Endothelial cell (in vitro differentiated cells): ENCODE measurements around the gene TP53BP1. TPM values are rescaled to one million over a fixed set of nuclear protein-coding genes. Genes with fewer than 3 reads are reported as not detected.

Experiments used
- DNase-seq: peaks from one replicate; pipeline ENCODE4 v3.0.0; 2021; ENCODE audit warnings: low spot score
- H3K27ac Mint-ChIP-seq: one replicate; pipeline ENCODE4 v1.8.0; 2021; ENCODE audit warnings: mixed read lengths, inconsistent platforms; ENCODE audit not compliant: unreplicated experiment
- H3K27me3 Mint-ChIP-seq: one replicate; pipeline ENCODE4 v1.8.0; 2021; ENCODE audit warnings: mild to moderate bottlenecking, moderate library complexity, mixed read lengths, inconsistent platforms; ENCODE audit not compliant: unreplicated experiment
- H3K36me3 Mint-ChIP-seq: one replicate; pipeline ENCODE4 v1.8.0; 2021; ENCODE audit warnings: mild to moderate bottlenecking, low read depth, mixed read lengths, inconsistent platforms; ENCODE audit not compliant: unreplicated experiment
- H3K4me1 Mint-ChIP-seq: one replicate; pipeline ENCODE4 v1.8.0; 2021; ENCODE audit warnings: mild to moderate bottlenecking, mixed read lengths, inconsistent platforms; ENCODE audit not compliant: unreplicated experiment
- H3K4me3 Mint-ChIP-seq: one replicate; pipeline ENCODE4 v1.8.0; 2021; ENCODE audit warnings: mild to moderate bottlenecking, mixed read lengths, inconsistent platforms; ENCODE audit not compliant: unreplicated experiment
- H3K9me3 Mint-ChIP-seq: one replicate; pipeline ENCODE4 v1.8.0; 2021; ENCODE audit warnings: mixed read lengths, inconsistent platforms; ENCODE audit not compliant: unreplicated experiment
- CTCF ChIP-seq: fragments of 200-600 bp; sonication (generic); IDR thresholded peaks from one replicate; pipeline ENCODE4 v1.5.0; 2021; ENCODE audit warnings: antibody characterized with exemption; ENCODE audit not compliant: unreplicated experiment
- total RNA-seq: library from RNA; stranded (reverse); fragmentation: NEBNext Ultra II Directional; extraction: Animal tissue kit (Norgen Biotek cat#: 25700); gene quantifications from one replicate; pipeline ENCODE4 v1.2.1, GENCODE V29; 2021; ENCODE audit not compliant: unreplicated experiment

TP53BP1 gene
- total RNA-seq, 1 donor from 2014 or later, result 97.5 TPM

- peak overlapping the region; percentile 9 for H3K27ac Mint-ChIP-seq
- H3K4me3 Mint-ChIP-seq, result no peak overlapping the region
- peaks cover 28% of the 10 kb centered on the region for H3K36me3 Mint-ChIP-seq
- peaks cover 3% of the 10 kb centered on the region for H3K9me3 Mint-ChIP-seq
- no peak for TF ChIP-seq CTCF
- DNase-seq, result no peak
- peaks cover 2% of the 10 kb centered on the region for H3K27me3 Mint-ChIP-seq
- peaks cover 16% of the 10 kb centered on the region for H3K4me1 Mint-ChIP-seq
These were observed 3.8 kb downstream of the TP53BP1 start for GRCh38 chr15:43489191-43489590.

GRCh38 chr15:43488790-43489189 lies 4.2 kb downstream of the TP53BP1 start:
- Mint-ChIP-seq H3K4me3 (no peak overlapping the region), H3K9me3 (peaks cover 3% of the 10 kb centered on the region), H3K36me3 (peaks cover 30% of the 10 kb centered on the region)

GRCh38 chr15:43487271-43487895 lies 5.6 kb downstream of the TP53BP1 start:
- H3K36me3 Mint-ChIP-seq, result peaks cover 30% of the 10 kb centered on the region
- TF ChIP-seq CTCF, result no peak
- no peak overlapping the region for H3K27ac Mint-ChIP-seq
- peaks cover 16% of the 10 kb centered on the region for H3K4me1 Mint-ChIP-seq
- no peak for DNase-seq
- no peaks in the 10 kb centered on the region for H3K9me3 Mint-ChIP-seq
- peaks cover 2% of the 10 kb centered on the region for H3K27me3 Mint-ChIP-seq
- no peak overlapping the region for H3K4me3 Mint-ChIP-seq

More at GRCh38 chr15:43488790-43489189, 4.2 kb downstream of the TP53BP1 start:
- no peak for DNase-seq
- H3K27ac Mint-ChIP-seq, result peak overlapping the region; percentile 9
- peaks cover 16% of the 10 kb centered on the region for H3K4me1 Mint-ChIP-seq
- H3K27me3 Mint-ChIP-seq, result peaks cover 2% of the 10 kb centered on the region
- TF ChIP-seq CTCF, result no peak

- no peak overlapping the region for H3K27ac Mint-ChIP-seq
- no peak for TF ChIP-seq CTCF
- peaks cover 5% of the 10 kb centered on the region for H3K4me1 Mint-ChIP-seq
- no peak for DNase-seq
- peaks cover 2% of the 10 kb centered on the region for H3K27me3 Mint-ChIP-seq
- H3K9me3 Mint-ChIP-seq, result no peaks in the 10 kb centered on the region
- H3K36me3 Mint-ChIP-seq, result peaks cover 28% of the 10 kb centered on the region
- H3K4me3 Mint-ChIP-seq, result no peak overlapping the region
These were observed 8.5 kb downstream of the TP53BP1 start for GRCh38 chr15:43484455-43484854.

GRCh38 chr15:43483297-43484128 lies 9.4 kb downstream of the TP53BP1 start:
- Mint-ChIP-seq H3K9me3 (no peaks in the 10 kb centered on the region), H3K27me3 (peaks cover 2% of the 10 kb centered on the region), H3K4me3 (no peak overlapping the region), H3K36me3 (peaks cover 32% of the 10 kb centered on the region), H3K27ac (no peak overlapping the region), H3K4me1 (no peaks in the 10 kb centered on the region)
- DNase-seq, result no peak
- no peak for TF ChIP-seq CTCF
